ENCODE measurements around the gene SORL1.

DNA sequence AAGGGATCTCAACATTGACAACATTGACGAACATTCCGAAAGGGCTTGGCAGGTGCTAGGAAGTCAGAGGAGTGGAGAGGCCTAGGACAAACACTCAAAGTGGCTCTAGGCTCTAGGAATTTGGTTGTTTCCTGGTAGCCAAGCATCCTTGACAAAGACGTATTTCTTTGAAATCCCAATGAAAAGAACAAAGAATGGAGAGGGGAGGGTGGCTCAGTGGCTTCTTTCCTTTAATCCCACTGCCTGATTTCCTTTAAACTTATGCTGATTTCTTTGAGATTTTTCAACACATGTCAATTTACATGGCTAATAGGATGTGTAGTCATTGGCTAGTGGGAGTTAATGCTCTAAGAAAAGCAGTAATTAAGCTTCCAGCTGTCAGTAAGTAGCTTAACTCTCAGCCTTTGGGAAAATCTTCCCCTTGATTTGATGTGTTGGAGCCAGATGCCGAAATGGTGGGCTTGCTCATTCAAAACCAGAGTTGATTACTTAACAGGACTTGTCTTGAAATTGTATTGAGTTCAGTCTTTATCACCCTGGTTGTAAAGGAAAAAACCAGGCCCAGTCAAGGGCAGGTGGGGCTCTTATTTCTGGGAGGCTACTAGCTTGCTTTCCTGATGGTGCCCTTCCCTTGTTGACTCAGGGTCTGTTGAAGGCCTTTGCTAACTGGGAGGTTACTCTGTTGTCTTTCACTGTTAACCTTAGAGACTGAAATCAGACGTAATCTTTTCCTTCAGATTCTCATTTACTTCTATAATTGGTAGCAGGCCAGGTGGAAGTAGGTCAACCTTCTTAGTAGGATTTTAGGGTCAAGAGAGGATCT is 45.3 kb downstream of the SORL1 start:
- TF ChIP-seq, protein P1, sequence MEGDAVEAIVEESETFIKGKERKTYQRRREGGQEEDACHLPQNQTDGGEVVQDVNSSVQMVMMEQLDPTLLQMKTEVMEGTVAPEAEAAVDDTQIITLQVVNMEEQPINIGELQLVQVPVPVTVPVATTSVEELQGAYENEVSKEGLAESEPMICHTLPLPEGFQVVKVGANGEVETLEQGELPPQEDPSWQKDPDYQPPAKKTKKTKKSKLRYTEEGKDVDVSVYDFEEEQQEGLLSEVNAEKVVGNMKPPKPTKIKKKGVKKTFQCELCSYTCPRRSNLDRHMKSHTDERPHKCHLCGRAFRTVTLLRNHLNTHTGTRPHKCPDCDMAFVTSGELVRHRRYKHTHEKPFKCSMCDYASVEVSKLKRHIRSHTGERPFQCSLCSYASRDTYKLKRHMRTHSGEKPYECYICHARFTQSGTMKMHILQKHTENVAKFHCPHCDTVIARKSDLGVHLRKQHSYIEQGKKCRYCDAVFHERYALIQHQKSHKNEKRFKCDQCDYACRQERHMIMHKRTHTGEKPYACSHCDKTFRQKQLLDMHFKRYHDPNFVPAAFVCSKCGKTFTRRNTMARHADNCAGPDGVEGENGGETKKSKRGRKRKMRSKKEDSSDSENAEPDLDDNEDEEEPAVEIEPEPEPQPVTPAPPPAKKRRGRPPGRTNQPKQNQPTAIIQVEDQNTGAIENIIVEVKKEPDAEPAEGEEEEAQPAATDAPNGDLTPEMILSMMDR (IDR thresholded peaks at IDR 0.05): no peak
- no peak for TF ChIP-seq EP300 (IDR thresholded peaks at IDR 0.05)
